Adrenal gland (tissue), 5 donors: Measurements from ENCODE around the gene UBE2E2.

Experiments used
- POLR2A ChIP-seq, 2 donors: fragments of 450-650 bp; IDR thresholded peaks; one replicate each; pipeline ENCODE4 v1.6.1; 2017; ENCODE audit warnings: antibody characterized with exemption in 2 of 2, mild to moderate bottlenecking in 2 of 2, moderate library complexity in 1 of 2
- TF ChIP-seq, protein P1 (sequence below), 6 experiments: fragments of 450-650 bp in 4 of 6; fragments of 200-600 bp in 2 of 6; sonication (generic) in 1 of 6; IDR thresholded peaks; 1 replicate in 5 of 6; 2 replicates in 1 of 6; pipeline versions ENCODE4 v1.5.1 to v1.8.0; 2016 to 2021; ENCODE audit warnings: antibody characterized with exemption in 6 of 6, mild to moderate bottlenecking in 2 of 6, moderate library complexity in 1 of 6
- donor health status: DM: no; HTN: no; CAD: no.

DNA sequence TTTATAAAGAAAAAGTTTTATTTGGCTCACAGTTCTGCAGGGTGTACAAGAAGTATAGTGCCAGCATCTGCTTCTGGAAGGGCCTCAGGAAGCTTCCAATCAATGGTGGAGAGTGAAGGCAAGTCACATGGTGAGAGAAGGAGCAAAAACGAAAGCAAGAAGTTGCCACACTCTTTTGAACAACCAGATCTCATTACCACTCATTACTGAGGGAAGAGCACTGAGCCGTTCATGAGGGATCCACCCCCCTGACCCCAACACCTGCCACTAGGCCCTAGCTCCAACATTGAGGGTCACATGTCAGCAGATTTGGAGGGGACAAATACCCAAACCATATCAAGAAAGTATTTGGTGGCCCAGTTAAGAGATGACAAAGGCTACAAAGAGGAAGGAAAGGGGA, 363.4 kb downstream of the UBE2E2 start:
- no peak for TF ChIP-seq POLR2A (IDR thresholded peaks at IDR 0.05)
- TF ChIP-seq, protein P1, sequence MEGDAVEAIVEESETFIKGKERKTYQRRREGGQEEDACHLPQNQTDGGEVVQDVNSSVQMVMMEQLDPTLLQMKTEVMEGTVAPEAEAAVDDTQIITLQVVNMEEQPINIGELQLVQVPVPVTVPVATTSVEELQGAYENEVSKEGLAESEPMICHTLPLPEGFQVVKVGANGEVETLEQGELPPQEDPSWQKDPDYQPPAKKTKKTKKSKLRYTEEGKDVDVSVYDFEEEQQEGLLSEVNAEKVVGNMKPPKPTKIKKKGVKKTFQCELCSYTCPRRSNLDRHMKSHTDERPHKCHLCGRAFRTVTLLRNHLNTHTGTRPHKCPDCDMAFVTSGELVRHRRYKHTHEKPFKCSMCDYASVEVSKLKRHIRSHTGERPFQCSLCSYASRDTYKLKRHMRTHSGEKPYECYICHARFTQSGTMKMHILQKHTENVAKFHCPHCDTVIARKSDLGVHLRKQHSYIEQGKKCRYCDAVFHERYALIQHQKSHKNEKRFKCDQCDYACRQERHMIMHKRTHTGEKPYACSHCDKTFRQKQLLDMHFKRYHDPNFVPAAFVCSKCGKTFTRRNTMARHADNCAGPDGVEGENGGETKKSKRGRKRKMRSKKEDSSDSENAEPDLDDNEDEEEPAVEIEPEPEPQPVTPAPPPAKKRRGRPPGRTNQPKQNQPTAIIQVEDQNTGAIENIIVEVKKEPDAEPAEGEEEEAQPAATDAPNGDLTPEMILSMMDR (IDR thresholded peaks at IDR 0.05) = no peak
